K562 (cell line): ENCODE measurements around the gene CRACDL. TPM values are rescaled to one million over a fixed set of nuclear protein-coding genes. Genes with fewer than 3 reads are reported as not detected.

ENCODE experiments used
- ATAC-seq: fragments of 200-7000 bp; cut with Tn5 transposase; 3 replicates; pipeline ENCODE4 v1.9.1; 2020; ENCODE audit warnings: moderate library complexity
- BruUV-seq: library from RNA; stranded (reverse); fragments of 400-500 nt; replicated peaks from 2 replicates; lab custom pipeline; 2021; lab: Mats Ljungman, UMichigan
- CTCF ChIA-PET: fragments of 300-600 bp; formaldehyde crosslinking; extraction: SDS; loops from one replicate; lab custom pipeline; 2021; ENCODE audit warnings: low intra/inter-chr PET ratio; lab: Yijun Ruan, JAX
- POLR2A ChIA-PET: fragments of 300-600, 350-650 bp; sonication (Branson Sonifier 250); formaldehyde crosslinking; extraction: SDS; loops from one replicate; lab custom pipeline; 2021; ENCODE audit warnings: antibody characterized with exemption, inconsistent platforms; lab: Yijun Ruan, JAX
- DNase-seq, 4 experiments: peaks; one replicate each; pipeline versions ENCODE4 v3.0.0 to v3.0.0-alpha.2; 2011 to 2018; ENCODE audit warnings: low spot score in 3 of 4, mixed read lengths in 3 of 4; ENCODE audit errors: extremely low read depth in 1 of 4
- FAIRE-seq: peaks from 2 replicates; lab custom pipeline; 2011; peaks lifted over from hg19 to GRCh38; lab: Jason Lieb, UNC
- H2AFZ ChIP-seq: 2 replicates; pipeline ENCODE4 v1.6.0; 2011; ENCODE audit warnings: low read depth, low read length, control low read depth, inconsistent platforms
- H3K27ac ChIP-seq: fragments of 200-600 bp; 3 replicates; pipeline ENCODE4 v1.8.0; 2011; ENCODE audit warnings: low read depth, mild to moderate bottlenecking, control low read depth, inconsistent platforms, low read length, moderate library complexity, mixed read lengths; ENCODE audit errors: extremely low read depth
- H3K27me3 ChIP-seq, 2 experiments: fragments of 300-600 bp in 1 of 2; 2 replicates in 1 of 2; 3 replicates in 1 of 2; pipeline versions ENCODE4 v1.6.0 to v1.8.0; 2011; ENCODE audit warnings: inconsistent platforms in 2 of 2, low read length in 2 of 2, mild to moderate bottlenecking in 1 of 2, mixed read lengths in 1 of 2, moderate library complexity in 1 of 2; ENCODE audit not compliant: control insufficient read depth in 2 of 2, insufficient read depth in 2 of 2
- H3K36me3 ChIP-seq: fragments of 300-600 bp; 3 replicates; pipeline ENCODE4 v1.8.0; 2011; ENCODE audit warnings: mild to moderate bottlenecking, low read length, inconsistent platforms; ENCODE audit not compliant: control insufficient read depth, insufficient read depth
- H3K4me1 ChIP-seq, 2 experiments: fragments of 200-600 bp in 1 of 2; replicated peaks in 1 of 2; 2 replicates in 1 of 2; 3 replicates in 1 of 2; pipeline versions ENCODE4 v1.5.1 to v1.8.0; 2011; ENCODE audit warnings: inconsistent platforms in 2 of 2, low read length in 2 of 2, mild to moderate bottlenecking in 1 of 2, mixed read lengths in 1 of 2, moderate library complexity in 1 of 2; ENCODE audit not compliant: control insufficient read depth in 2 of 2, insufficient read depth in 2 of 2
- H3K4me2 ChIP-seq: 2 replicates; pipeline ENCODE4 v1.6.1; 2011; ENCODE audit warnings: low read length, control low read depth, inconsistent platforms, mixed read lengths; ENCODE audit not compliant: insufficient read depth
- H3K4me3 ChIP-seq: fragments of 200-600 bp; sonication (generic), shearing (Covaris generic); 2 replicates; pipeline ENCODE4 v1.5.1; 2016; ENCODE audit warnings: control low read depth, inconsistent platforms
- H3K79me2 ChIP-seq: fragments of 200-600 bp; 3 replicates; pipeline ENCODE4 v1.8.0; 2011; ENCODE audit warnings: low read length, inconsistent platforms; ENCODE audit not compliant: control insufficient read depth, insufficient read depth
- H3K9ac ChIP-seq, 2 experiments: 2 replicates each; pipeline versions ENCODE4 v1.6.0 to v1.6.1; 2011; ENCODE audit warnings: low read depth in 2 of 2, low read length in 2 of 2, control low read depth in 1 of 2, inconsistent platforms in 1 of 2, mild to moderate bottlenecking in 1 of 2, mixed read lengths in 1 of 2; ENCODE audit not compliant: insufficient read depth in 1 of 2
- H3K9me1 ChIP-seq: one replicate; pipeline ENCODE4 v1.6.0; 2011; ENCODE audit warnings: inconsistent platforms, mild to moderate bottlenecking, low read length, moderate library complexity; ENCODE audit not compliant: control insufficient read depth, insufficient read depth
- H3K9me3 ChIP-seq: replicated peaks from 2 replicates; pipeline ENCODE4 v1.5.1; 2011; ENCODE audit warnings: low read depth, low read length, inconsistent platforms; ENCODE audit not compliant: control insufficient read depth, insufficient read depth
- H4K20me1 ChIP-seq: replicated peaks from 2 replicates; pipeline ENCODE4 v1.6.1; 2011; ENCODE audit warnings: low read length, inconsistent platforms, mixed read lengths; ENCODE audit not compliant: control insufficient read depth, insufficient read depth
- FOS ChIP-seq: IDR thresholded peaks from 3 replicates; pipeline ENCODE4 v1.6.1; 2011; ENCODE audit not compliant: insufficient read length; ENCODE audit errors: extremely low read depth
- FOXM1 ChIP-seq, 2 experiments: fragments of 450-650 bp in 1 of 2; sonication (generic) in 1 of 2; formaldehyde crosslinking in 1 of 2; IDR thresholded peaks; 2 replicates each; pipeline versions ENCODE4 v1.6.1 to v1.9.0; 2017 to 2022; ENCODE audit warnings: low read depth in 2 of 2, mild to moderate bottlenecking in 2 of 2, missing genetic modification reagents in 1 of 2, moderate library complexity in 1 of 2
- FUS ChIP-seq: fragments of 200-400 bp; formaldehyde crosslinking; optimal IDR thresholded peaks from 2 replicates; pipeline ENCODE3; 2017; ENCODE audit warnings: low read depth, low read length
- HOXB6 ChIP-seq: fragments of 250-450 bp; sonication (Bioruptor Pico); IDR thresholded peaks from 2 replicates; pipeline ENCODE4 v1.5.1; 2022; ENCODE audit warnings: mild to moderate bottlenecking, borderline replicate concordance
- NR2F6 ChIP-seq: fragments of 450-650 bp; formaldehyde crosslinking; IDR thresholded peaks from 2 replicates; pipeline ENCODE4 v1.4.0; 2020; ENCODE audit warnings: mild to moderate bottlenecking
- PHF20 ChIP-seq: fragments of 450-650 bp; IDR thresholded peaks from 2 replicates; pipeline ENCODE4 v1.6.1; 2018; ENCODE audit not compliant: partially characterized antibody
- SRSF9 ChIP-seq: fragments of 200-400 bp; formaldehyde crosslinking; IDR thresholded peaks from 2 replicates; pipeline ENCODE4 v1.6.1; 2017; ENCODE audit warnings: low read depth, low read length, borderline replicate concordance
- UBTF ChIP-seq, 2 experiments: IDR thresholded peaks; 2 replicates each; pipeline ENCODE4 v1.6.1; 2012; ENCODE audit warnings: improper control_type of control experiment in 2 of 2, low read depth in 2 of 2, low read length in 2 of 2, borderline replicate concordance in 1 of 2
- ZSCAN32 ChIP-seq: fragments of 450-650 bp; formaldehyde crosslinking; IDR thresholded peaks from 2 replicates; pipeline ENCODE4 v1.4.0; 2020; ENCODE audit warnings: mild to moderate bottlenecking, moderate library complexity
- WGBS: fragments of 100-300 bp; shearing (Covaris generic); methylation state at CpG from one replicate; pipeline ENCODE4 v1.1.6; 2016; ENCODE audit warnings: low coverage, mixed read lengths; ENCODE audit not compliant: insufficient coverage; ENCODE audit errors: missing lambda C conversion rate; 5-methylcytosine and 5-hydroxymethylcytosine counted together
- in situ Hi-C: fragments of 300-500 bp; cut with MboI; formaldehyde crosslinking; loops from 4 replicates; pipeline ENCODE4 v1.15.0; 2018; ENCODE audit warnings: inconsistent platforms, mixed read lengths
- intact Hi-C: fragments of 100-400 bp; cut with micrococcal nuclease; formaldehyde crosslinking; loops from 2 replicates; pipeline ENCODE4 v1.14.2; 2022
- polyA plus RNA-seq, 8 experiments: library from polyadenylated mRNA; depleted of rRNA in 4 of 8; stranded (reverse) in 5 of 8; unstranded in 3 of 8; fragments of >200 nt; fragmentation: Nextera tagmentation in 2 of 8; fragmentation: Illumina TruSeq in 1 of 8; extraction: Ambion mirVana in 2 of 8; extraction: Trizol in 1 of 8; gene quantifications; 2 replicates each; pipeline versions ENCODE4 v1.2.1 to v1.2.3, GENCODE V29; 2011 to 2014; ENCODE audit warnings: inconsistent platforms in 1 of 8, missing spikeins in 1 of 8
- total RNA-seq, 7 experiments: library from RNA; depleted of rRNA in 6 of 7; stranded (reverse); fragments of >200 nt in 6 of 7; fragmentation: Illumina TruSeq in 2 of 7; extraction: Trizol in 2 of 7; gene quantifications; 2 replicates each; pipeline versions ENCODE4 v1.2.1 to v1.2.3, GENCODE V29; 2011 to 2021; ENCODE audit warnings: low replicate concordance in 1 of 7
- TF ChIP-seq, protein P1 (sequence below): fragments of 200-800 bp; sonication (Bioruptor generic); IDR thresholded peaks from 2 replicates; pipeline ENCODE4 v1.6.1; 2016; ENCODE audit warnings: missing genetic modification characterization, missing compliant biosample characterization

CRACDL gene
- total and polyA plus RNA-seq, 9 of the 15 experiments (the other 6 are each of a cell fraction or from before 2014, with no cell fraction given), result not detected

- H3K4me3 ChIP-seq, result no peak overlapping the region
- no peak for ATAC-seq
- FAIRE-seq, result no peak
- no peak overlapping the region for H3K4me2 ChIP-seq
- H3K9ac ChIP-seq, result no peak overlapping the region
- intact Hi-C loops (no loop called here), in situ Hi-C loops (no loop called here)
- H3K36me3 ChIP-seq, result no peaks in the 10 kb centered on the region
- no peak overlapping the region for H2AFZ ChIP-seq
- H3K4me1 ChIP-seq, result no peaks in the 10 kb centered on the region
- H3K9me3 ChIP-seq, result no peaks in the 10 kb centered on the region
- no peaks in the 10 kb centered on the region for H3K9me1 ChIP-seq
- WGBS, result 3% methylated on average over 25 of the region's 25 CpGs
- no peak overlapping the region for H3K27ac ChIP-seq
- peaks cover 27 to 58% of the 10 kb centered on the region in 2 experiments; a peak in 4 of 5 replicates for H3K27me3 ChIP-seq
- POLR2A ChIA-PET, result interaction anchor here (0.6 to 0.7 kb wide), 2 partner anchors 12 to 840 kb away, joined by 3 read pairs; no protein-coding TSS in a partner anchor
- no peaks in the 10 kb centered on the region for H3K79me2 ChIP-seq
- H4K20me1 ChIP-seq, result peaks cover 6% of the 10 kb centered on the region; the same call in 1 of the 2 replicates
- CTCF ChIA-PET, result no interaction called here
- BruUV-seq, result no TSS peak
- no peak for DNase-seq
- TF ChIP-seq, protein P1, sequence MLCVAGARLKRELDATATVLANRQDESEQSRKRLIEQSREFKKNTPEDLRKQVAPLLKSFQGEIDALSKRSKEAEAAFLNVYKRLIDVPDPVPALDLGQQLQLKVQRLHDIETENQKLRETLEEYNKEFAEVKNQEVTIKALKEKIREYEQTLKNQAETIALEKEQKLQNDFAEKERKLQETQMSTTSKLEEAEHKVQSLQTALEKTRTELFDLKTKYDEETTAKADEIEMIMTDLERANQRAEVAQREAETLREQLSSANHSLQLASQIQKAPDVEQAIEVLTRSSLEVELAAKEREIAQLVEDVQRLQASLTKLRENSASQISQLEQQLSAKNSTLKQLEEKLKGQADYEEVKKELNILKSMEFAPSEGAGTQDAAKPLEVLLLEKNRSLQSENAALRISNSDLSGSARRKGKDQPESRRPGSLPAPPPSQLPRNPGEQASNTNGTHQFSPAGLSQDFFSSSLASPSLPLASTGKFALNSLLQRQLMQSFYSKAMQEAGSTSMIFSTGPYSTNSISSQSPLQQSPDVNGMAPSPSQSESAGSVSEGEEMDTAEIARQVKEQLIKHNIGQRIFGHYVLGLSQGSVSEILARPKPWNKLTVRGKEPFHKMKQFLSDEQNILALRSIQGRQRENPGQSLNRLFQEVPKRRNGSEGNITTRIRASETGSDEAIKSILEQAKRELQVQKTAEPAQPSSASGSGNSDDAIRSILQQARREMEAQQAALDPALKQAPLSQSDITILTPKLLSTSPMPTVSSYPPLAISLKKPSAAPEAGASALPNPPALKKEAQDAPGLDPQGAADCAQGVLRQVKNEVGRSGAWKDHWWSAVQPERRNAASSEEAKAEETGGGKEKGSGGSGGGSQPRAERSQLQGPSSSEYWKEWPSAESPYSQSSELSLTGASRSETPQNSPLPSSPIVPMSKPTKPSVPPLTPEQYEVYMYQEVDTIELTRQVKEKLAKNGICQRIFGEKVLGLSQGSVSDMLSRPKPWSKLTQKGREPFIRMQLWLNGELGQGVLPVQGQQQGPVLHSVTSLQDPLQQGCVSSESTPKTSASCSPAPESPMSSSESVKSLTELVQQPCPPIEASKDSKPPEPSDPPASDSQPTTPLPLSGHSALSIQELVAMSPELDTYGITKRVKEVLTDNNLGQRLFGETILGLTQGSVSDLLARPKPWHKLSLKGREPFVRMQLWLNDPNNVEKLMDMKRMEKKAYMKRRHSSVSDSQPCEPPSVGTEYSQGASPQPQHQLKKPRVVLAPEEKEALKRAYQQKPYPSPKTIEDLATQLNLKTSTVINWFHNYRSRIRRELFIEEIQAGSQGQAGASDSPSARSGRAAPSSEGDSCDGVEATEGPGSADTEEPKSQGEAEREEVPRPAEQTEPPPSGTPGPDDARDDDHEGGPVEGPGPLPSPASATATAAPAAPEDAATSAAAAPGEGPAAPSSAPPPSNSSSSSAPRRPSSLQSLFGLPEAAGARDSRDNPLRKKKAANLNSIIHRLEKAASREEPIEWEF (CRISPR knock-in tag), result no peak
- TF ChIP-seq FOS, result no peak
- TF ChIP-seq HOXB6 (CRISPR knock-in tag), result no peak
- TF ChIP-seq NR2F6 (CRISPR knock-in tag), result no peak
- no peak for TF ChIP-seq ZSCAN32 (CRISPR knock-in tag)
- TF ChIP-seq FOXM1 (IDR thresholded peaks at IDR 0.05; ENCODE audit: low read depth), result no peak
- no peak for TF ChIP-seq FOXM1 (CRISPR knock-in tag; IDR thresholded peaks at IDR 0.05; ENCODE audit: low read depth)
- TF ChIP-seq UBTF (IDR thresholded peaks at IDR 0.05; ENCODE audit: borderline replicate concordance in 1 of 2, low read depth in 2 of 2, low read length in 2 of 2), result no peak
- no peak for TF ChIP-seq FUS
- TF ChIP-seq SRSF9, result no peak
- TF ChIP-seq PHF20, result no peak
Observed at GRCh38 chr2:98902209-98903063, 33.6 kb downstream of the CRACDL start.
